ENCODE data around the gene ARL4D. TPM values are rescaled to one million over a fixed set of nuclear protein-coding genes. Genes with fewer than 3 reads are reported as not detected.

Gene ARL4D
- total RNA-seq, 1 donor = 2.7 TPM

DNA sequence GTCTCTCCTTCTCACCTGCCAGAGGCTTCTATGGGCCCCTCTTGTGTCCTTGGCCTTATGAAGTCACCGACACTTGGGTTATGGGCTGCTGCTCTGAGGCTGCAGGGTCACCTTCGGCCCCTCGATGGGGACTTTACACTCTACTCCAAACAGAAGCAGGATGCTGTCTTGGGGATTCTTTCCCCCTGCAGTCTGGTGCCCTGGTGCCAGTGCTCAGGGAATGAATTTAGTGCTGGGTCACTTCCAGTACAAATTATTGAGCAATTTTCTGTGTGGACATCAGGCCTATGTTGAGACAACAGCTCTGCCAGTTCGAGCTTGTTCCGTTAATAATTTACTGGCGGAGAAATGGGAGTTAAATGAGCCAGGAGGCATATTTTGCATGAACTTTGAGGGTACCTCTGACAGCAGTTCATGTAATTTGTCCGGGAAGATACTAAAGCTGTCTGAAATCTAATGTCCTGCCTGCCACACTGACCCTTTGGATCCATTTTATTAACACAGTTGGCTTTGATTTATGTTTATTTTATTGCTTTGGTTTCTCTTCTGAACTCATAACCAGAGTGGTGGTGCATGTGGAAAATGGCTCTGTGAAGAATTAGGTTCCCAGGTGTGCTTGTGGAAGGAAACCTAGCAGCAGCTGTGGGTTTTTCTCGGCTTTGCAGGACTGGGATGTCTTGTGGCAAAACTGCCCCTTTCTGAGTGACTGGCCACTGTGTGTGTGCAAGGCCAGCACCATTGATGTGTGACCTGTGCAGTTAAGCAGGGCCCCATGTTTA lies 50.9 kb downstream of the ARL4D start:
- no peak for DNase-seq (ENCODE audit: low read depth in 2 of 3, low spot score in 2 of 3)

Small RNA genes within 50 kb of the gene (small RNA-seq; reads per million reads assigned to genes)
- gene RNU6-1137P (not detected), gene RNU6-406P (not detected), gene RNU6-470P (not detected)

Other genes starting within 250 kb of the ARL4D start
- gene NBR1, start 227.8 kb upstream of the ARL4D start, total RNA-seq = 27.2 TPM
- 25.0 TPM for gene TMEM106A, start 187.1 kb upstream of the ARL4D start, total RNA-seq
- 0.27 TPM for gene CCDC200, start 170.4 kb upstream of the ARL4D start, total RNA-seq
- gene RNU2-1, start 165.0 kb upstream of the ARL4D start, total RNA-seq = not detected
- gene DHX8, start 85.0 kb downstream of the ARL4D start, total RNA-seq = 31.0 TPM
- under 0.01 TPM for gene ETV4, start 147.3 kb downstream of the ARL4D start, total RNA-seq